ENCODE measurements around the gene PRKN. TPM values are rescaled to one million over a fixed set of nuclear protein-coding genes. Genes with fewer than 3 reads are reported as not detected.

Gene PRKN
- polyA plus RNA-seq, 1 donor from 2014 or later, result 1.2 TPM

DNA sequence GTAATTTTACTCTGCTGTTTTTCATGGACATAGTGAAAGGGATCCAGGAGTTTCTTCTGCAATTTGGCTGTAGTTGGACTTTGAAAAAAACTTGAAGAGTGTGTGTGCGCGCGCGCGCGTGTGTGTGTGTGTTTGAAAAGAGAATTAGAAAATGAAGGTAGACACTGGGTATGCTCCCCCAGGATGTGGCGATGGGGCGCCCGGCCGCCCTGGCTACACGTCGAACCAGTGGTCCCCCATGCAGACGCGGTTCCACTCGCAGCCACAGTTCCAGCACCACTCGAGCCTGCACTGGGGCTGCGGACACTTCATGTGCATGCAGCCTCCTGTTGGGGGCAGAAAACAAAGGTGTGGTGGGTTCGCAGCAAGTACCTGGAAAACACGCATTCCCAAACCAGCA lies 1377.7 kb downstream of the PRKN start:
- H3K4me2 ChIP-seq (ENCODE audit: low read length), result no peak overlapping the region
- no peaks in the 10 kb centered on the region for H3K36me3 ChIP-seq (ENCODE audit: insufficient read depth, low read length)
- TF ChIP-seq EZH2 (IDR thresholded peaks at IDR 0.05; ENCODE audit: borderline replicate concordance, insufficient read depth, low read length, poor library complexity, severe bottlenecking), result no peak
- no peak for TF ChIP-seq RAD21 (conservative IDR thresholded peaks at IDR 0.05)
- no peak for TF ChIP-seq REST (IDR thresholded peaks at IDR 0.05; ENCODE audit: borderline replicate concordance)
- TF ChIP-seq, protein P1, sequence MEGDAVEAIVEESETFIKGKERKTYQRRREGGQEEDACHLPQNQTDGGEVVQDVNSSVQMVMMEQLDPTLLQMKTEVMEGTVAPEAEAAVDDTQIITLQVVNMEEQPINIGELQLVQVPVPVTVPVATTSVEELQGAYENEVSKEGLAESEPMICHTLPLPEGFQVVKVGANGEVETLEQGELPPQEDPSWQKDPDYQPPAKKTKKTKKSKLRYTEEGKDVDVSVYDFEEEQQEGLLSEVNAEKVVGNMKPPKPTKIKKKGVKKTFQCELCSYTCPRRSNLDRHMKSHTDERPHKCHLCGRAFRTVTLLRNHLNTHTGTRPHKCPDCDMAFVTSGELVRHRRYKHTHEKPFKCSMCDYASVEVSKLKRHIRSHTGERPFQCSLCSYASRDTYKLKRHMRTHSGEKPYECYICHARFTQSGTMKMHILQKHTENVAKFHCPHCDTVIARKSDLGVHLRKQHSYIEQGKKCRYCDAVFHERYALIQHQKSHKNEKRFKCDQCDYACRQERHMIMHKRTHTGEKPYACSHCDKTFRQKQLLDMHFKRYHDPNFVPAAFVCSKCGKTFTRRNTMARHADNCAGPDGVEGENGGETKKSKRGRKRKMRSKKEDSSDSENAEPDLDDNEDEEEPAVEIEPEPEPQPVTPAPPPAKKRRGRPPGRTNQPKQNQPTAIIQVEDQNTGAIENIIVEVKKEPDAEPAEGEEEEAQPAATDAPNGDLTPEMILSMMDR (IDR thresholded peaks at IDR 0.05; ENCODE audit: poor library complexity, severe bottlenecking), result no peak
- no peak for TF ChIP-seq POLR2AphosphoS5 (IDR thresholded peaks at IDR 0.05)
- TF ChIP-seq TAF1 (IDR thresholded peaks at IDR 0.05; ENCODE audit: low read depth), result no peak
- TF ChIP-seq MXI1 (conservative IDR thresholded peaks at IDR 0.05; ENCODE audit: poor library complexity, severe bottlenecking), result no peak
- TF ChIP-seq SMC3 (conservative IDR thresholded peaks at IDR 0.05; ENCODE audit: poor library complexity), result no peak
- no peak overlapping the region for H3K27ac ChIP-seq (ENCODE audit: low read length)
- no peaks in the 10 kb centered on the region for H3K9me2 ChIP-seq (ENCODE audit: insufficient read depth, low read length)
- H3K27me3 ChIP-seq (ENCODE audit: insufficient read depth, low read depth, low read length), result no peaks in the 10 kb centered on the region
- no peak overlapping the region for H2AFZ ChIP-seq (ENCODE audit: low read depth, low read length)
- no peak overlapping the region for H3K9ac ChIP-seq (ENCODE audit: low read length)
- H3F3A ChIP-seq (ENCODE audit: insufficient read depth, low read length, poor library complexity, severe bottlenecking), result no peaks in the 10 kb centered on the region
- H3K9me3 ChIP-seq (ENCODE audit: low read length), result no peaks in the 10 kb centered on the region
- H3K79me2 ChIP-seq (replicated peaks; ENCODE audit: insufficient read depth, low read length), result no peaks in the 10 kb centered on the region
- no peak overlapping the region for H3K4me3 ChIP-seq (ENCODE audit: low read length)
- H4K20me1 ChIP-seq (ENCODE audit: insufficient read depth), result no peaks in the 10 kb centered on the region

DNA sequence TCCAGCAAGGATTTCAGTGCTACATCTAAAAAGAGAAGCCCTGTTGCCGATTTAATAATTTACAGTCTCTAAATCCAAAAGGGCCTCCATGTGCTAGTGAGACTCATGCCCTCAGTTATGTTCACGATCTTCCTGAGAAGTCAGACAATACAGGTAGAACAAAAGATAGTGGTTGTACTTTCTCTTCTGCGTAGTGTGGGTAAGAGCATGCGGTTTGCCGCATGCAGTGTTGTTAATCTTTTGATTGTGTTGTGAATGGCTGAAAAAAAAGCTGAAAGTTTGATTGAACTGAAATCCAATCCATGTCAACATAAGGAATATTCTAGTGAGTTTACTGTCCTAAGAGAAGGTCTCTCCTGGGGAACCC lies 1379.0 kb downstream of the PRKN start:
- H3K27ac ChIP-seq (ENCODE audit: low read length), result no peak overlapping the region
- H3K36me3 ChIP-seq (ENCODE audit: insufficient read depth, low read length), result no peaks in the 10 kb centered on the region
- no peak overlapping the region for H3K9ac ChIP-seq (ENCODE audit: low read length)
- H3F3A ChIP-seq (ENCODE audit: insufficient read depth, low read length, poor library complexity, severe bottlenecking), result no peaks in the 10 kb centered on the region
- H3K4me2 ChIP-seq (ENCODE audit: low read length), result no peak overlapping the region
- H3K4me3 ChIP-seq (ENCODE audit: low read length), result no peak overlapping the region
- no peak for TF ChIP-seq RAD21 (conservative IDR thresholded peaks at IDR 0.05)
- H3K9me3 ChIP-seq (ENCODE audit: low read length), result no peaks in the 10 kb centered on the region
- H3K79me2 ChIP-seq (replicated peaks; ENCODE audit: insufficient read depth, low read length), result no peaks in the 10 kb centered on the region
- H2AFZ ChIP-seq (ENCODE audit: low read depth, low read length), result no peak overlapping the region
- no peaks in the 10 kb centered on the region for H4K20me1 ChIP-seq (ENCODE audit: insufficient read depth)
- H3K9me2 ChIP-seq (ENCODE audit: insufficient read depth, low read length), result no peaks in the 10 kb centered on the region
- no peaks in the 10 kb centered on the region for H3K27me3 ChIP-seq (ENCODE audit: insufficient read depth, low read depth, low read length)

GRCh38 chr6:161347988-161348627 lies 1379.5 kb downstream of the PRKN start:
- no peak overlapping the region for H3K4me2 ChIP-seq (ENCODE audit: low read length)
- H2AFZ ChIP-seq (ENCODE audit: low read depth, low read length), result no peak overlapping the region
- no peak overlapping the region for H3K9ac ChIP-seq (ENCODE audit: low read length)
- no peaks in the 10 kb centered on the region for H3K27me3 ChIP-seq (ENCODE audit: insufficient read depth, low read depth, low read length)
- H3K27ac ChIP-seq (ENCODE audit: low read length), result no peak overlapping the region
- no peak overlapping the region for H3K4me3 ChIP-seq (ENCODE audit: low read length)
- H3K9me3 ChIP-seq (ENCODE audit: low read length), result no peaks in the 10 kb centered on the region
- no peaks in the 10 kb centered on the region for H3F3A ChIP-seq (ENCODE audit: insufficient read depth, low read length, poor library complexity, severe bottlenecking)
- TF ChIP-seq TAF1 (IDR thresholded peaks at IDR 0.05; ENCODE audit: low read depth) (no peak), EP300 (conservative IDR thresholded peaks at IDR 0.05; ENCODE audit: poor library complexity, severe bottlenecking) (no peak), REST (IDR thresholded peaks at IDR 0.05; ENCODE audit: borderline replicate concordance) (no peak), SMC3 (conservative IDR thresholded peaks at IDR 0.05; ENCODE audit: poor library complexity) (no peak), MXI1 (conservative IDR thresholded peaks at IDR 0.05; ENCODE audit: poor library complexity, severe bottlenecking) (no peak), RAD21 (conservative IDR thresholded peaks at IDR 0.05) (no peak), EZH2 (IDR thresholded peaks at IDR 0.05; ENCODE audit: borderline replicate concordance, insufficient read depth, low read length, poor library complexity, severe bottlenecking) (no peak), POLR2AphosphoS5 (IDR thresholded peaks at IDR 0.05) (no peak)
- TF ChIP-seq, protein P1 (IDR thresholded peaks at IDR 0.05; ENCODE audit: poor library complexity, severe bottlenecking), result no peak
- H3K79me2 ChIP-seq (replicated peaks; ENCODE audit: insufficient read depth, low read length), result no peaks in the 10 kb centered on the region
- no peaks in the 10 kb centered on the region for H3K36me3 ChIP-seq (ENCODE audit: insufficient read depth, low read length)
- no peaks in the 10 kb centered on the region for H4K20me1 ChIP-seq (ENCODE audit: insufficient read depth)
- no peaks in the 10 kb centered on the region for H3K9me2 ChIP-seq (ENCODE audit: insufficient read depth, low read length)

Data from neural cell (in vitro differentiated cells).